Stimulated activated CD4-positive, alpha-beta T cell treated with anti-CD3 and anti-CD28 coated beads, Interleukin-15, amount 100 ng/mL, for 24 hours (primary cell): ENCODE results near the gene TNK1.
"Not testable (repeated sequence)": the region's sequence is repeated elsewhere in the genome, so short reads cannot be mapped to it uniquely, and the experiment has no call there.

ENCODE experiments used
- DNase-seq: peaks from one replicate; pipeline ENCODE4 v3.0.0-alpha.2; 2020

TNK1 gene

DNA sequence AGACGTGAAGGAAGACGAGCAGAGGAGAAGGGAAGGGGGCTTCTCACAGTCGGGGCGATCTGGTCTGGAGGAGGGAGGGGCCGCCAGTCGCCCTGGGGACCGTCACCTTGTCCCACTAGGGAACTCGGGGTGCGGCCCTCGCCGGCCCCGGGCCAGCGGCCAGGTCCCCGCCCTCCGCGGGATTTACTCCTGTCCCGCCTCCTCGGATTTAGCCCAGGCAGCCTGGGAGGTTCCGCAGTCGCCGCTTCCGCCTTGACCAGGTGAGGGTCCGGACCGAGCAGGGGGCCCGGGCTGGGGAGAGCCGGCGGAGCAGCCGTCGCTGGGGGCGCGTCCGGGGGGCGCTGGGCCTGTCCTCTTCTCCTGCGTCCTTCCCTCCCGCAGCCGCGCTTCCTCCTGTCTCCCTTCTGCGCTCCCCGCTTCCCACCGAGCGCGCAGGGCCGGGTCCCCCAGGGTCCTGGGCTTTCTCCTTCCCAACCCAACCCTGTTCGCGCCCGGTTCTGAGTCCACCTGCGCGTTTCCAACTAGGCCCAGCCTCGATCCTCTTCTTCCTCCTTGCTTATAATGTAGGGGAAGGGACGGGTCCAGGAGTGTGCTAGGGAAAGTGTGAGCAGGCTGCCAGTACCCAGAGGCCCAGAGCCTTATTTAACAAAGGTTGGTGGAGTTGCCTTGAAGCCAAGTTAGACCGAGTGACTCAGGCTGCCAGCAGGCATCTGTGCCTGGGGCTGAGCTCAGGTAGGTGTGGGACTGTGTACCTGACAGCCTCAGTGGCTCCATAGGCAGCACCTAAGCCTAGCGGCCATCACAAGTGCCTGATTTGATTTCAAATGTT is at the start of gene TNK1:
Gene TNK1 (plus strand): TSS at position 235 of the 829 bp plus-strand sequence. CDS start 1,838 bp downstream, outside the sequence.
- DNase-seq, result no peak

GRCh38 chr17:7332111-7332510 is 48.8 kb upstream of the TNK1 start:
- DNase-seq, result no peak

- peak; percentile 56 for DNase-seq
These were observed 48.3 kb upstream of the TNK1 start for GRCh38 chr17:7332600-7333069.

DNA sequence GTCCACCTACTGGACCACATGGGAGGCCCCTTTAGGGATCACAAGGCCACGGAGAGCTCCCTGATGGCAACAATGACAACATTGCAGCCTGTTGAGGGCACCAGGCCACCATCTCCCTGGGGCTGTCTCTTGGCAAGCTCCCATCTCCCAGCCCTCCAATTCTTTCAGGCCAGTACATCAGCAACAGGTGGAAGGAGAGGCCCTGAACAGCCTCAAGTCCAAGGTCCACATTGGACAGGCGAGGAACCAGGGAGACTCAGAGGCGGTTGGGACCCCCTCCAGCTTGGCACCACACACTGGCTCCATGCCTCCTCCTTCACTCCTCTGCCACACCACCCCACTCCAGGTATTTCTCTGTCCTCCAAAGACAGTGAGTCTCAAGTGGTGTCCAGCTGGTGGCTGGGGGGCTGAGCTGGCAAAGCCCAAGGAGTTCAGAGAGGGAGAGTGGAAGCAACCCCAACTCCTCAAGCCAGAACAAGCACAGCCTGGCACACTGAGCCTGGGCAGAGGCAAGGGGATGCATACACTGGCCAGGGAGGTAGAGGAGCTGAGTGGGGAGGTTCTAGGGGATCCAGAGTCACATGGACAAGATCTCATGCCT is 45.9 kb upstream of the TNK1 start:
- no peak for DNase-seq

- DNase-seq, result not testable (repeated sequence)
These were observed 45.1 kb upstream of the TNK1 start for GRCh38 chr17:7335765-7336164.

DNA sequence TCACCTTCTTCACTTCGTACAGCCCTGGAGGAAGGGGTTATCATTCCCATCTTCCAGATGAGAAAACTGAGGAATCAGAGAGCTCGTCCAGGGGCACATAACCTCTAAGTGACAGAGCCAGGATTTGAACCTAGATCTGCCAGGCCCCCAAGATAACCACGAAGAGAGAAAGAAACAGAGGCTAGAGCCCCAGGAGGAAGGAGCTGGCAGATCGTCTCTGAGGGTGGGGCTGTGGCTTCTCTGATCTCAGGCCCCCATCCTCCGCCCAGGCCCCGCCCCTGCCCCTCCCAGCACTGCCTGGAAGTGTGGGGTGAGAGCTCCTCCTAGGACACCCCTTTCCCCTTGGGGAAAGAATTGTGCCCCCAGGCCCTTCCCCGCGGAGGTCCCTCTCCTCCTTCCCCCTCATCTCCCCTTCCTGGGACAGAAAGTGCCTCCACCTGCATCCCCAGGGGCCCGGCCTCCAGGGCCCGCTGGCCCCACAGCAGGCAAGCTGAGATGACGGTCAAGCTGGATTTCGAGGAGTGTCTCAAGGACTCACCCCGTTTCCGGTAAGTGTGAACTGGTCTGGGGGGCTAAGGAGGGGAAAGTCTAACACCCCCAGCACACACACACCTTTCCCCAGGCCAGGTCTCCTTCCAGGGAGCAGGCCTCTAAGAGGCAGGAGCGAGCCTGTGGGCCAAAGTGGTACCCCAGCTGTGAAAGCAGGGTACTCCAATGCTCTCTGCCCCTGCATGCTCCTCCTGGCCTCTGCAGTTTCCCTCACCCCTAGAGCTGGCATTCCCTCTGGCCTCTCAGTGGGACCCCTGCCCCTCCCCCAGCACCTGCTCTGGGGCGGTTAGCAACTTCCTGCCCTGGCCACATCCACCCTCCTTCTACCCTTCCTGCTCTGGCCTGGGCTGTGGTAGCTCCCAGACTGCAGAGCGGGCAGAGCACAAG is 44.4 kb upstream of the TNK1 start, which contains the start of gene ACAP1:
Gene ACAP1 (plus strand): TSS at position 290 of the 936 bp plus-strand sequence. CDS start 206 bp downstream, at position 496.
- DNase-seq, result peak; percentile 95

GRCh38 chr17:7337600-7337999 is 43.3 kb upstream of the TNK1 start:
- DNase-seq, result not testable (repeated sequence)

DNA sequence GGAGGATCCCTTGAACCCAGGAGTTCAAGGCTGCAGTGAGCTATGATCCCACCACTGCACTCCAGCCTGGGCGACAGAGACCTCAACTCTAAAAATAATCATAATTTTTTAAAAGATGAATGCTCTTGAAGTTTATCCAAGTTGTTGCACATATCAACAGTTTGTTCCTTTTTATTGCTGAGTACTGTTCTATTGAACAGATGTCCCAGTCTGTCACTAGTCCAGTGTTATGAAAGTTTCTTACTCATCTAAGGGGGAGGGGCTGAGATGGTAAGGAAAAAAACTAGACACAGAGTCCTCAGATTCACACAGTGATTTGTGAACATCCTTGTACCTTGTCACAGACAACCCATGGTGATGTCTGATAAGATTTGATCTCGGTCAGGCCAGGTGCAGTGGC is 40.7 kb upstream of the TNK1 start:
- no peak for DNase-seq

- no peak for DNase-seq
These were observed 39.0 kb upstream of the TNK1 start for GRCh38 chr17:7341842-7342241.

DNA sequence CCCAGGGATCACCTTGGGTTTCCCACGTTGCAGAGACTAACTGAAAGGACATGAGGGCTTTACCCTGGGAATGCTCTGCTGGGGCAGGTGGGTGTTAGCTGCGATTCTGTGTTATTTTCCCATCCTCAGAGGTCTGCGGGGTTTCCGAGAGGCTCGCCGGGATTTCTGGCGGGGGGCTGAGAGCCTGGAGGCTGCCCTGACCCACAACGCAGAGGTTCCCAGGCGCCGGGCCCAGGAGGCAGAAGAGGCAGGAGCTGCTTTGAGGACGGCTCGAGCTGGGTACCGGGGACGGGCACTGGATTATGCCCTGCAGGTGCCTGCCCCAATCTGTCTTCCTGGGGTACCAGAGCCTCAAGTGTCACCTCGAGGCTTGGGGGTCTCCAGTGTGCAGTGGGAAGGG is 37.6 kb upstream of the TNK1 start:
- DNase-seq, result no peak

GRCh38 chr17:7346761-7347614 is 33.9 kb upstream of the TNK1 start:
- no peak for DNase-seq

DNA sequence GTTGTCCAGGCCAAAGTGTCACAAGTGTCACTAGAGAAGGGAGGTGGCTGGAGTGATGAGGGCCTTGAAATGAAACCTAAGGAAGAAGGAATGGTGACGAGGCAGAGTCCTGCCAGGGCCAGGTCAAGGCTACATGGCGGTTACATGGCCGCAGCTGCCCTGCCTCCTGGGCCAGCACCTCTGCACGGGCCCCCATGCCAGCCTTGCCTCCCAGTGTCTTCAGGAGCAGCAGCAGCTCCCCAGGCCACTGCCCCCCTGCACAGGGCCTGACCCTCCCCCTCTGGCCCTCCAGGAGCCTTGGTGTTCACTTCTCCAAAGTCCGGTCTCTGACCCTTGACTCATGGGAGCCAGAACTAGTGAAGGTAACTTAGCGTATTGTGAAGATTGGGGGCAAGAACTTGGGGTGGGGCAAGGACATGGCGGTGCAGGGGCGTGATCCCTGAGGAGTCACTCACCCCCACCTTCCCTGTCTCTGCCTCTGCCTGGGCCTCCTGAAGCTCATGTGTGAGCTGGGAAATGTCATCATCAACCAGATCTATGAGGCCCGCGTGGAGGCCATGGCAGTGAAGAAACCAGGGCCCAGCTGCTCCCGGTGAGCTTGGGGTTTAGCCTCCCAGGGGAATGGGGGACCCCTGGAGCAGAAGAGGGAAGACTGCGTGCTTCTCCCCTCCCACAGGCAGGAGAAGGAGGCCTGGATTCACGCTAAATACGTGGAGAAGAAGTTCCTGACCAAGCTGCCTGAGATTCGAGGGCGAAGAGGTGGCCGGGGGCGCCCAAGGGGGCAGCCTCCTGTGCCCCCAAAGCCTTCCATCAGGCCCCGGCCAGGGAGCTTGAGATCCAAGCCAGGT is 33.0 kb upstream of the TNK1 start:
- no peak for DNase-seq

- no peak for DNase-seq
These were observed 32.2 kb upstream of the TNK1 start for GRCh38 chr17:7348478-7349242.

DNA sequence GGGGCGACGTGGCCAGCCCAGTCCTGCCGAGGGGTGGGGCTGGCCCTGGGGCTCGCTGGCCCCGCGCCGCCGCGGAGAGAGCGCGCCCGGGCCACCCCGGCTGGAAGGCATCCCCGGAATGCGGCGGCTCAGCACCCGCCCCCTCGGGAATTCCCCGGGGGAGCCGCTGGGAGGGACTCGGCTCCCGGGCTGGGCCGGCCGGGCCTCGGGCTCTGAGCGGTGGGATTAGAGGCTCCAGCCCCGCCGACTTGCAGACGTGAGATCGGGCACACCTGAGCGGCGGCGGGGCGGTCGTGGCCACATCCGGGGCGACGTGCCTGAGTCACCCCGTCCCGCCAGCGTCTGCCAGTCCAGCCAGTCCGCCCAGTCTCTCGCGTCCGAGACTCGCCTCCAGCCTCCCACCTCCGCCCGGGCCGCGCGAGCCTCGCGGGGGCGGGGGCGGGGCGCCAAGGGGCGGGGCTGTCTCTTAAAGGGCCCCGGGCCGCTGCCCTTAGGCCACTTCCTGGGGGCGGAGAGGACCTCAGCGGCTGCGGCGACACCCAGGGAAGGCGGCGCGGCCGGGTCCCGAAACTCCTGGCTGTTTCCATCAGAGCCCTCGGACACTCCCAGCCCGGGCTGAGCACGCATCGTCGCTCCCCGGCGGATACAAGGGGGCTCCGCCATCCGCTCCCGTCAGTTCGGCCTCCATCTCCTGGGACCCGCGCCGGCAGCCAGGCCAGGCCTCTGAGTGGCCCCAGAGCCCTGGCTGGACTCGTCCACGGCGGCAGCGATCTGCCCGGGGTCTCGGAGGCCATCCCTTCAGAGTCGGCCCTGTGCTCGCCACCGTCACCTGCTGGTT is 29.0 kb upstream of the TNK1 start, which contains the start of gene KCTD11:
Gene KCTD11 (plus strand): TSS at position 498 of the 838 bp plus-strand sequence.
- DNase-seq, result peak; percentile 88

GRCh38 chr17:7352503-7352889 is 28.4 kb upstream of the TNK1 start:
- peak; percentile 35 for DNase-seq

- DNase-seq, result no peak
These were observed 27.8 kb upstream of the TNK1 start for GRCh38 chr17:7352910-7353635.

DNA sequence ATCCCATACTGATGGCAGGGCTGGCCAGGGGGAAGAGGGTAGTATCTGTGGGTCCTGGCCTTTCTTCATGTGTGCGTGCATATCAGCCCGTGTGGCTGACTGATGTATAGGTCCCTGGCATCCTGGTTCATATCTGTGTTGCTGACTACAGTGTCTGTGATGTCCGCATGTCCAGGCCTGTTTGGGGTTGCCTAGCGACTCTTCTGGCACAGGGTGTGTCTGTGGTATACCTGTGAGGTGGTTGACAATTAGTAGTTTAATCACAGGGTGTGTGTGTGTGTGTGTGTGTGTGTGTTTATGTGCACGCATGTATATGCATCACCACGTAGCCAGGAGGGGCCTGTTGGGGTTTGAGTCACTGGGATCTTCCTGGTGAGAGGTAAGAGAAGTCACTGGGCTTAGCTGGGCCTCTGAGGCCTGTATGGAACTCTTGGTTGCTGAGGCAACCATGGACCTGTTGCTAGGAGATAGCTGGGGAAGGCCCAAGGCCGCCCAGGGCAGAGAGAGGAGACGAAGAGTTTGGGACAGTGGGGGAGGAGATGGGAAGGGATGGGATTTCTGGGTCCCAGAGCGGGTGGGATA is 26.5 kb upstream of the TNK1 start:
- peak; percentile 41 for DNase-seq

GRCh38 chr17:7355053-7355452 is 25.8 kb upstream of the TNK1 start, which contains the start of gene TMEM95:
Gene TMEM95 (plus strand): TSS chr17:7355156. CDS start chr17:7355205, 49 bp downstream.
- DNase-seq, result no peak
